Thymus (tissue), 11 donors: ENCODE measurements around the gene TSPEAR. TPM values are rescaled to one million over a fixed set of nuclear protein-coding genes. Genes with fewer than 3 reads are reported as not detected.
A peak's percentile ranks its signal among the peaks of the same experiment; 100 is the strongest.

Source experiments
- DNase-seq, 9 donors: peaks; one replicate each; pipeline ENCODE4 v3.0.0-alpha.2; 2013; ENCODE audit warnings: low spot score in 9 of 9, low read depth in 6 of 9, missing footprints in 1 of 9
- H3K27ac ChIP-seq, 2 donors: one replicate each; pipeline ENCODE4 v1.5.1; 2013; ENCODE audit warnings: control low read depth in 1 of 2, low read depth in 1 of 2, low read length in 1 of 2, mild to moderate bottlenecking in 1 of 2, moderate library complexity in 1 of 2
- H3K27me3 ChIP-seq, 2 donors: one replicate each; pipeline ENCODE4 v1.5.1; 2013; ENCODE audit warnings: low read length in 1 of 2; ENCODE audit not compliant: control insufficient read depth in 2 of 2, insufficient read depth in 1 of 2
- H3K36me3 ChIP-seq, 2 donors: one replicate each; pipeline ENCODE4 v1.5.1; 2013; ENCODE audit warnings: low read length in 1 of 2, mild to moderate bottlenecking in 1 of 2, moderate library complexity in 1 of 2; ENCODE audit not compliant: control insufficient read depth in 2 of 2, insufficient read depth in 2 of 2
- H3K4me1 ChIP-seq, 2 donors: one replicate each; pipeline ENCODE4 v1.5.1; 2013; ENCODE audit warnings: low read length in 2 of 2; ENCODE audit not compliant: control insufficient read depth in 2 of 2, insufficient read depth in 2 of 2
- H3K4me3 ChIP-seq, 2 donors: one replicate each; pipeline ENCODE4 v1.5.1; 2013; ENCODE audit warnings: low read length in 2 of 2, control low read depth in 1 of 2, mild to moderate bottlenecking in 1 of 2
- H3K9me3 ChIP-seq, 2 donors: one replicate each; pipeline ENCODE4 v1.5.1; 2013; ENCODE audit warnings: low read length in 1 of 2, mild to moderate bottlenecking in 1 of 2; ENCODE audit not compliant: control insufficient read depth in 2 of 2, insufficient read depth in 1 of 2
- WGBS: extraction: QIAGEN DNeasy Blood & Tissue Kit; methylation state at CpG from one replicate; pipeline ENCODE4 v1.1.7; 2013; 5-methylcytosine and 5-hydroxymethylcytosine counted together
- polyA plus RNA-seq: library from polyadenylated mRNA; stranded (reverse); fragments of 200-250 nt; gene quantifications from one replicate; pipeline ENCODE4 v1.2.3, GENCODE V29; 2013
- total RNA-seq: library from RNA; stranded (reverse); fragments of 120-200 nt; gene quantifications from one replicate; pipeline ENCODE4 v1.2.4, GENCODE V29; 2013
- donor health status: healthy.

TSPEAR gene
- total and polyA plus RNA-seq, 2 donors: 0.07 to 0.38 TPM

GRCh38 chr21:44520326-44521300 lies 190.8 kb downstream of the TSPEAR start:
- WGBS: 93% methylated on average over 31 of the region's 31 CpGs
- Histone ChIP-seq H3K27me3 (no peaks in the 10 kb centered on the region), H3K9me3 (peaks cover 0 to 9% of the 10 kb centered on the region in 2 donors), H3K4me1 (no peaks in the 10 kb centered on the region), H3K4me3 (no peak overlapping the region), H3K36me3 (no peaks in the 10 kb centered on the region), H3K27ac (no peak overlapping the region)
- DNase-seq: no peak

DNA sequence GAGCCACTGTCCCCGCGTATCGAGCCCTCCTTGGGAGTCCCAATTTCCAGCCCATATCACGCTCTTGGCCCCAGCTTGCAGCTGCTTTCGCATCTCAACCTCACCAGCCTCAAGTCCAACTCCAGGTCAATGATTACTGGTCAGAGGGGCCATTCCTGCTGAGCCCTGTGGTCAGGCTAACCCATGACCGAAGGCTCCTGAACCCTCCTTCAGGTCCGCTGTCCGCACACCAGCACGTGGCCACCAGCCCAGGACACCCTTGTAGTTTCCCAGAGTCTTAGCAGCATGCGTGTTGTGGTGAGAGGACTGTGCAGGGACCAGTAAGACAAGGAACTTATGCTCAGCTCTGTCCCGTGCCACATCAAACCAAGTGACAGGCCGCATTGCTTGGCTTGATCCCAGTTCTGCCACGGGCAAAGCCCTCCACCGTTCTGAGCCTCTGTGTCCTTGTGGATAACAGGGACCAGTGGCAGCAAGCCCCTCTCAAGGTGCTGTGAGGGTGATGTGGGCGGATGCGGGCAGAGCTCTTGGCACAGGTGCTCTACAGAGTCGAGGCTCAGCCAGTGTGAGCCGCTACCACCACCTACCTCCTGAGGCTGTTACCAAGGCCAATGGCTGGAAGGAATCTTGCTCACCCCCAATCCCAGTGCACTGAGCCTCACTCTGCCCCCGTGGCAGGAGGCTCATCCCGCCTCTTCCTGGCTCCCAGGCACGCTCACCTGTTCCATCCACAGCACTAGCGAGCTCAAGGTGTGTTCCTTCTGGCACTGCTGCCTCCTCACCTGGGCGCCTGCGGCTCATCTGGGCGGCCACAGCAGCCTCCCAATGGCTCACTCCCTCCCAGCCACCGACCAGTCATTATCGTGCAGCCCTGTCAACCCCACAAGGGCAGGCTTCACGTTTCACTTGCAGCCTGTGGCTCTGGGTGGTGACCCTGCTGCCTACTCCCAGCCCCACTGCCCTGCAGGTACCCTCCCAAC lies 191.7 kb downstream of the TSPEAR start:
- Histone ChIP-seq H3K4me3 (no peak overlapping the region), H3K27ac (no peak overlapping the region), H3K27me3 (no peaks in the 10 kb centered on the region), H3K9me3 (peaks cover 0 to 9% of the 10 kb centered on the region in 2 donors), H3K4me1 (no peaks in the 10 kb centered on the region), H3K36me3 (no peaks in the 10 kb centered on the region)
- WGBS: 92% methylated on average over 28 of the region's 28 CpGs
- DNase-seq: no peak

DNA sequence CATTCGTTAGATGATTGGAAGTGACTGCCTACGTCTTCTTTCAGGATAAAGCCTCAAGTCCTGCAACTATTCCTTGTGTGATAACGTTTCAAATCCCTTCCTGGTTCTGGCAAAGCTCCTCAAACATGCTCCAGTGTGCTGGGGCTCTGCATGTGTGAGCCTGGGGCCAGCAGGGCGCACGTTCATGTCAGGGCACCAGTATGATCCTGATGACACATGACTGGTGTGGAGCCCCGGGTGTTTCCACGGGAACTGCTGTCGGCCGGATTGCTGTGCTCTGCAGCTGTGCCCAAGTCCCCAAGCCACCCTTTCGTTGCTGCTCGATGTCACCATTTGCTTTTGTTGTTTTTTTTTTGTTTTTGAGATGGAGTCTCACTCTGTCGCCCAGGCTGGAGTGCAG lies 192.7 kb downstream of the TSPEAR start:
- no peak overlapping the region for H3K27ac ChIP-seq
- H3K4me1 ChIP-seq: no peaks in the 10 kb centered on the region
- H3K36me3 ChIP-seq: no peaks in the 10 kb centered on the region
- H3K4me3 ChIP-seq: no peak overlapping the region
- WGBS: 88% methylated on average over 12 of the region's 12 CpGs
- H3K9me3 ChIP-seq: peaks cover 0 to 9% of the 10 kb centered on the region in 2 donors
- no peaks in the 10 kb centered on the region for H3K27me3 ChIP-seq
- no peak for DNase-seq

- no peaks in the 10 kb centered on the region for H3K36me3 ChIP-seq
- no peaks in the 10 kb centered on the region for H3K27me3 ChIP-seq
- no peak overlapping the region for H3K27ac ChIP-seq
- H3K4me3 ChIP-seq: no peak overlapping the region
- DNase-seq: peak in 1 of 9 donors; percentile 2
- peaks cover 0 to 9% of the 10 kb centered on the region in 2 donors for H3K9me3 ChIP-seq
- H3K4me1 ChIP-seq: no peaks in the 10 kb centered on the region
- WGBS: 92% methylated on average over 15 of the region's 15 CpGs
These were observed 194.0 kb downstream of the TSPEAR start for GRCh38 chr21:44517175-44517899.

DNA sequence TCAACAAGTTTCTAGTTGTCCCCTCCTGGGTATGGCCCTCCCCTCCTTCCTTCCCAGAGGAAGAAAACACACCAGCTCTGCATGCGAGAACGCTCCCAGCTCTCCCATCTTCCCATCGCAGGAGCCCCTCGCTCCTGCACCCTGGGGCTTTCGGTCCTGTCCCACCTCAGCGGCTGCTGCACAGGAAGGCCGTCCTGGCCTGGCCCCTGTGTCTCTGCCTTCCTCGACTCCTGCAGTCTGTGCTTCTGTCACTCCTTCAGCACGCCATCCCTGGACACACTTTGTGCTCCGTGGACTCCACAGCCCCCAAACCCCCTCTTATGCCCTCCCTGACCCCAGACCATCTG lies 194.6 kb downstream of the TSPEAR start:
- Histone ChIP-seq H3K36me3 (no peaks in the 10 kb centered on the region), H3K4me1 (no peaks in the 10 kb centered on the region), H3K4me3 (no peak overlapping the region), H3K27ac (no peak overlapping the region), H3K9me3 (peaks cover 0 to 9% of the 10 kb centered on the region in 2 donors), H3K27me3 (no peaks in the 10 kb centered on the region)
- 90% methylated on average over 10 of the region's 10 CpGs for WGBS
- DNase-seq: no peak

DNA sequence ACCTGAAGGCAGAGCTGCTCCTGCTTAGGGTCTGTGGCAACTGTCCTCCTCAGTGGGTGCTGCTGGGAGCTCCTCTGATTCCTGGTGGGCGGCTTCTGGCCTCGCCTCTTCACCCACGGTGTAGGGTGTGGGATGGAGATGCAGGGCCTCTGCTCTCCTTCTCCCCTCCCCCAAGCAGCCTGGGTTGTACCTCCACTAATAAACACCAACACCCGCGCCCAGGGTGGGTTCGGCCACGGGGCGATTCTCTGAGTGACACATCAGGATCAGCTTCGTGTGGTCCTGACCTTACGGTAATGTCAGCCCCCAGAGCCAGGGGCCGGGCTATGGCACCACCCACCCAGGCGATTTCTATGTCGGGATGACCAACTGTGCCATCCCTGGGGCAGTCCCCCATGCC lies 195.0 kb downstream of the TSPEAR start:
- Histone ChIP-seq H3K4me3 (no peak overlapping the region), H3K36me3 (no peaks in the 10 kb centered on the region), H3K27ac (no peak overlapping the region), H3K27me3 (no peaks in the 10 kb centered on the region), H3K4me1 (no peaks in the 10 kb centered on the region), H3K9me3 (peaks cover 0 to 9% of the 10 kb centered on the region in 2 donors)
- DNase-seq: no peak
- WGBS: 93% methylated on average over 13 of the region's 13 CpGs

GRCh38 chr21:44515359-44516165 lies 195.8 kb downstream of the TSPEAR start:
- Histone ChIP-seq H3K36me3 (no peaks in the 10 kb centered on the region), H3K4me1 (peaks cover 0 to 2% of the 10 kb centered on the region in 2 donors), H3K4me3 (no peak overlapping the region), H3K27ac (no peak overlapping the region), H3K9me3 (peaks cover 0 to 6% of the 10 kb centered on the region in 2 donors), H3K27me3 (peaks cover 0 to 1% of the 10 kb centered on the region in 2 donors)
- WGBS: 92% methylated on average over 32 of the region's 32 CpGs
- no peak for DNase-seq

DNA sequence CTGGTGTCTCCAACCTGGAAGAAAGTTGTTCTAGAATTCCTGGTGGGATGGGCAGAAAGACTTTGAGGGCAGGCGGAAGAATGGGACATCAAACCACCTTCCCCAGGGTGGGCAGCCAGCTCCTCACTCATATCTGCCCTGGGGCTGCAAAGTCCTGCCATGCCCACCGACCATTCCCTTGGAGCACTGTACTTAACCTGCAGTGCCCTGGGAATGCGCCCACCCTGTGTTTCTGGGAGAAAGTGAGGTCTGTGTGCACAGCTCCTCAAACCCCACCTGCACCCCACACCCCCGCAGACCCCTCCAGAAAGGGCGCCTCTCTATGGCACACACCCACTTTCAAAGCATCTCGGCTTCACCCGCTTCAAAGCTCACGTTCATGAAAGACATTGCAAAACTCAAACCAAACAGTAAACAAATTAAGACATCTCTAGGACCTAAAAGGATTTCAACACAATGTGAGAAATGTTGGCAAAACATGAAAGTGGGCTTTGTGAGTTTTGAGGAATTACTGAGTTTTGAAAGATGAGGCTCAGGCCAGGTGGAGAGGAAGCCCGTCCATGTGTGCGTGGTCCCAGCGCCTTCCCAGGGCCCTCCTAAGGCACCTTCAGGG lies 196.5 kb downstream of the TSPEAR start:
- peaks cover 0 to 3% of the 10 kb centered on the region in 2 donors for H3K4me1 ChIP-seq
- no peak overlapping the region for H3K4me3 ChIP-seq
- H3K36me3 ChIP-seq: no peaks in the 10 kb centered on the region
- no peak for DNase-seq
- 88% methylated on average over 11 of the region's 11 CpGs for WGBS
- H3K9me3 ChIP-seq: peaks cover 0 to 4% of the 10 kb centered on the region in 2 donors
- no peak overlapping the region for H3K27ac ChIP-seq
- peaks cover 0 to 5% of the 10 kb centered on the region in 2 donors for H3K27me3 ChIP-seq
